GM12892 (cell line): ENCODE measurements around the gene MLPH.

ENCODE experiments used
- DNase-seq: peaks from one replicate; pipeline ENCODE4 v3.0.0; 2011; ENCODE audit not compliant: insufficient read length
- FAIRE-seq: peaks from 2 replicates; lab custom pipeline; 2011; peaks lifted over from hg19 to GRCh38; lab: Jason Lieb, UNC
- POLR2A ChIP-seq: IDR thresholded peaks from 2 replicates; pipeline ENCODE4 v1.6.1; 2011; ENCODE audit warnings: low read depth, low read length, control low read depth
- POLR2AphosphoS5 ChIP-seq: IDR thresholded peaks from 2 replicates; pipeline ENCODE4 v1.6.1; 2011; ENCODE audit warnings: low read depth, low read length, control low read depth
- TAF1 ChIP-seq: IDR thresholded peaks from 2 replicates; pipeline ENCODE4 v1.6.1; 2011; ENCODE audit warnings: low read depth, mild to moderate bottlenecking, control low read depth, low read length, borderline replicate concordance

The MLPH gene

DNA sequence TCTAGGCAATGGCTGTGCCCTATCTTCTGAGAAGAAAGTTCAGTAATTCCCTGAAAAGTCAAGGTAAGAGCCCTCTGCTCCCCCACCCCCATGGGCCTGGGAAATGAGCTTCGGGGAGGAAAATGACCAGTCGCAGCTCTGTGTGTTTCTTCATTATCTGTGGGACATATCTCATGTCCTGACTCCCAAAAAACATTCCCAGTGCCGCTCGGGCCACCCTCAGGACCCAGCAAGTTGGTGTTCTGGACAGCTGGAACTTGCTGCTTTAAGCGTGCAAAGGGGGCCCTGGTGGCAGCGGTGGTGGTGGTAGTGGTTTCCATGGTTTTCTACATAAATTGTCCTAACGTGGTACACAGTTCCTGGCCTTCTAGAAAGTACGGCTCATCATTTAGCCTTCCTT is 62.2 kb downstream of the MLPH start:
- FAIRE-seq: no peak
- no peak for TF ChIP-seq TAF1
- no peak for TF ChIP-seq POLR2AphosphoS5
- TF ChIP-seq POLR2A: no peak
- DNase-seq: no peak

DNA sequence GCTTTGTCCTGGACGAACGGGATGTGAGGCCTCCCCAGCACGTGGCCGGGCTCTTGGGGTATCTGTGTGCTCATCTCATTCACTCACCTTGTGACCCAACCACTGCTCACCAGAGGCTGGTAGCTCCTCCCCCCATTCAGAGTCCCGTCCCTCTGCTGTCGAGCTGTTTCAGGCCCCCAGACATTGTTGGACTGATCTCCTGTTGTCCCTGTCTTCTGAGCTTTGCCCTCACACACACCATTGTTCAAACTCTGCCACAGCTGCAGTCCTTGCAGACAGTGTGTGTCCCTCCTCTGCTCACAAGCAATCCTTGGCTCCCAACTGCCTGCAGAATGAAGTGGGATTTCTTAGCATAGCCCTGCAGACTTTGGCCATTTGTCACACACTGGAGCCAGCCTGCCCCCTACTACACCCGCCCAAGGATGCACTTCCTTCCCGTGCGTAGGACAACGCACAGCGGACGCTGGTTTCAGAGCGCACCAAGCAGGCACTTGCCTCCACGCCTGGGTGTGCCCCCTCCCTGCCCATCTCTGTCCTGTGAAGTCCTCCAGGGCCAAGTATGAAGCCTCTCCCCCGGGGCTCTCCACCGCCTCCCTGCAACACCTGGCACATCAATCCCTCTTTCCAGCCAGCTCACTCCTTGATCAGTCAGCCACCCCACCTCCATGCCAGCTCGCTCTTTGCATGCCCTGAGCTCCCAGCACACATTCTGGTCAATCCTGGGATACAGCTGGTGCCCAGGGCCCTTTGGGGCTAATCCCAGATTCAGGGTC is 62.8 kb downstream of the MLPH start:
- FAIRE-seq (no peak), DNase-seq (no peak)
- TF ChIP-seq POLR2A (no peak), TAF1 (no peak), POLR2AphosphoS5 (no peak)

- TF ChIP-seq POLR2A (no peak), POLR2AphosphoS5 (no peak), TAF1 (no peak)
- DNase-seq: no peak
- no peak for FAIRE-seq
Observed at GRCh38 chr2:237551071-237551574, 64.1 kb downstream of the MLPH start.

DNA sequence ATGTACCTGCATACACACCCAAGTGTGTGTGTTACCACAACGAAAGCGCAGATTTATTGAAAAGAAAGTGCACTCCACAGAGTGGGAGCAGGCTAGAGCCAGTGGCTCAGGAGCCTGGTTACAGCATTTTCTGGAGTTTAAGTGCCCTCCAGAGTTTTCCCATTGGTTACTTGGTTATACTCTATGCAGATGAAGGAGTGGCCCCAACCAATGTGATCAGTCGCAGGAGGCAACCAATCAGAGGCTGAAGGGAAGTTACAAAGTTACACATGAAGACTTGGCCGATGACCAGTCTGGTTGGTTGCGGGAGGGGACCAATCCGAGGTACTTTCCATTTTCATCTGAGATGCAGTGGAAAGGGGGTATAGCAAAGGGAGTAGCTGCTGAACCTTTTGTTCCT is 65.9 kb downstream of the MLPH start:
- TF ChIP-seq POLR2AphosphoS5 (no peak), POLR2A (no peak), TAF1 (no peak)
- FAIRE-seq (no peak), DNase-seq (no peak)

GRCh38 chr2:237553948-237554347 is 66.9 kb downstream of the MLPH start:
- TF ChIP-seq POLR2A (no peak), TAF1 (no peak), POLR2AphosphoS5 (no peak)
- DNase-seq: no peak
- FAIRE-seq: peak; percentile 56

DNA sequence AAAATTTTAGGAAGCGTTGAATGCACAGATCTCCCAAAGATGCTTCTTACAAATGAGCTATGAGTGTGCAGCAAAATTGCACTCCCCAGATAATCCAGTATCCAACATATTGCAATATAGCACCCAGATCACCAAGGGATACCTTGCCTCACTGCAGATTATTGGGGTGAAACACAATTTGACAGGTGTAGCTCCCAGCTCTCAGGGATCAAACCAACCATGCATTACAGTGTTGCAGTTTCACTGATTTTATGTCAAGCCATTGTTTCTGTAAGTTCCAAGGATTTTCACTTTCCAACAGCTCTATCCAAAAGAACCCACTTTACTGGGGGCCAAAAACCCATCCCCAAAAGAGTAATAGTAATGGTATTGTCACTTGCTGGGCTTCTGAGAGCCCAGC is 68.5 kb downstream of the MLPH start:
- no peak for TF ChIP-seq POLR2A
- TF ChIP-seq POLR2AphosphoS5: no peak
- TF ChIP-seq TAF1: no peak
- DNase-seq: no peak
- FAIRE-seq: no peak

GRCh38 chr2:237556773-237557632 is 70.0 kb downstream of the MLPH start:
- FAIRE-seq (peak; percentile 96), DNase-seq (peak; percentile 64)
- no peak for TF ChIP-seq TAF1

GRCh38 chr2:237557633-237558015 is 70.6 kb downstream of the MLPH start:
- FAIRE-seq (no peak), DNase-seq (no peak)
- TF ChIP-seq POLR2AphosphoS5: no peak
- no peak for TF ChIP-seq TAF1
- TF ChIP-seq POLR2A: no peak

DNA sequence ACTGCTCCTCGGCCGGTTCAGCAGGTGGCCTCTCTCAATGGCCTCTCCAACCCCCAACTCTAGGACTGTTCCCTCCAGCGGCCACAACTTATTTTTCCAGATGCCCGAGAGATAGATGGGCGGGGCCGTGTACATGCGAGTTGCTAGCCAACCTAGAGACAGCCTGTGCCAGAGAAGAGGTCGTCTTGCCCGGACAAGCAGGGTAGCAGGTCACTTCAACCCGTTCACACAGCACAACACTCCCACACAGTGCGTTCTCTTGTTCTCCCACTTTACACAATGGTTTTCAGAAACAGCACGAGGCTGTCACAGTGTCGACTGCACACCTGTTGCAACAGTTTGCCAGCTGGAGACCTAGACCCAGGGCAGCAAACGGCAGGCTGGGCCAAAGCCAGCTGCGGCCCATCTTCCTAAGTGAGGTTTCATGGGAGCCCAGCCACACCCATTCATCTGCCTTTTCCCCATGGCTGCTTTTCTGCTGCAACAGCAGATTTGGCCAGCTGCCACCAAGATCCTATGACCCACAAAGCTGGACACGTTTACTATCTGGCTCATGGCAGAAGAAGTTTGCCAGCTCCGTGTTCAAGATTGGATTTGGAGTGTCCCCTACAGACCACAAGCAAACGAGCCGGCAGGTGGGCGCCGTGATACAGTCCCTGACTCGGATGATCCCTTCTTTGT is 72.0 kb downstream of the MLPH start:
- DNase-seq (no peak), FAIRE-seq (no peak)
- no peak for TF ChIP-seq POLR2AphosphoS5
- TF ChIP-seq TAF1: no peak
- no peak for TF ChIP-seq POLR2A

GRCh38 chr2:237561221-237561620 is 74.2 kb downstream of the MLPH start:
- DNase-seq: no peak
- TF ChIP-seq POLR2A (no peak), TAF1 (no peak), POLR2AphosphoS5 (no peak)
- FAIRE-seq: no peak

DNA sequence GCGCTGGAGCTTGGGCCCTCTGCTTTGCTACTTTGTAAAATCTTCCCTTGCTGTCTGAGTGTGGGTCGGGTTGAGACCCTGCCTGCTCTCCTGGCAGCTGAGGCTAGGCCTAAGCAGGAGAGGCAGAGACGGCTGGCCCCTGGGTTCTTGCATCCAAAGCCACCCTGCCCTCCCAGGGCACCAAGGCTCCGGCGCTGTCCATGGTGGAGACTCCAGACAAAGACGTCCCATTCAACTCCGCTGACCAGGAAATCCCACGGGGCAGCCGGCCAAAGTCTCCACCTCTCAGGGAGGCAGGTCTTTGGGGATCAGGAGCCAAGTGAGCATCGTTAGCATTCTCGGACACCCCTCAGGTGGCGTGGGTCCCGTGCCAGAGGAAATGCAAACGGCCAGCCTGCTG is 76.8 kb downstream of the MLPH start:
- no peak for DNase-seq
- TF ChIP-seq POLR2AphosphoS5 (no peak), POLR2A (no peak), TAF1 (no peak)
- FAIRE-seq: no peak
